Tibial nerve (tissue), 4 donors: ENCODE measurements around the gene NCAM1. TPM values are rescaled to one million over a fixed set of nuclear protein-coding genes. Genes with fewer than 3 reads are reported as not detected.

Experiments used
- DNase-seq, 2 donors: peaks; one replicate each; pipeline ENCODE4 v3.0.0-alpha.2; 2019; ENCODE audit warnings: low spot score in 2 of 2
- H3K27ac ChIP-seq, 4 donors: fragments of 200-600 bp; sonication (generic) in 3 of 4; one replicate each; pipeline ENCODE4 v1.5.1; 2017 to 2019; ENCODE audit warnings: mild to moderate bottlenecking in 1 of 4
- H3K27me3 ChIP-seq, 2 donors: fragments of 200-600 bp; sonication (generic) in 1 of 2; one replicate each; pipeline versions ENCODE4 v1.5.1 to v1.6.0; 2017 to 2019
- H3K36me3 ChIP-seq, 3 donors: fragments of 200-600 bp; sonication (generic); one replicate each; pipeline ENCODE4 v1.5.1; 2018 to 2019
- H3K4me1 ChIP-seq, 4 donors: fragments of 200-600 bp; sonication (generic) in 3 of 4; one replicate each; pipeline ENCODE4 v1.5.1; 2017 to 2019
- H3K4me3 ChIP-seq, 4 donors: fragments of 200-600 bp; sonication (generic) in 3 of 4; one replicate each; pipeline ENCODE4 v1.5.1; 2017 to 2019; ENCODE audit warnings: mild to moderate bottlenecking in 1 of 4, moderate library complexity in 1 of 4
- H3K9me3 ChIP-seq, 4 donors: fragments of 200-600 bp; sonication (generic) in 3 of 4; one replicate each; pipeline ENCODE4 v1.5.1; 2017 to 2019
- EP300 ChIP-seq, 2 donors: sonication (generic); formaldehyde crosslinking; IDR thresholded peaks; one replicate each; pipeline ENCODE4 v1.6.1; 2017; ENCODE audit warnings: antibody characterized with exemption in 2 of 2, mild to moderate bottlenecking in 1 of 2
- POLR2A ChIP-seq, 2 donors: fragments of 450-650 bp; IDR thresholded peaks; one replicate each; pipeline ENCODE4 v1.6.1; 2017; ENCODE audit warnings: antibody characterized with exemption in 2 of 2, mild to moderate bottlenecking in 2 of 2, moderate library complexity in 2 of 2
- WGBS, 2 donors: methylation state at CpG; one replicate each; pipeline ENCODE4 v1.1.5; 2018; 5-methylcytosine and 5-hydroxymethylcytosine counted together
- total RNA-seq, 4 donors: library from RNA; depleted of rRNA; stranded (reverse); fragments of >200 nt; gene quantifications; one replicate each; pipeline ENCODE4 v1.1.0, GENCODE V29; 2016
- TF ChIP-seq, protein P1 (sequence below), 5 experiments: fragments of 200-600 bp in 3 of 5; fragments of 450-650 bp in 2 of 5; sonication (generic) in 3 of 5; IDR thresholded peaks; one replicate each; pipeline ENCODE4 v1.5.1; 2016 to 2019; ENCODE audit warnings: antibody characterized with exemption in 5 of 5, mild to moderate bottlenecking in 3 of 5, moderate library complexity in 2 of 5

NCAM1 gene
- total RNA-seq, 4 donors from 2014 or later: 57.3 to 121 (median 76.1) TPM

DNA sequence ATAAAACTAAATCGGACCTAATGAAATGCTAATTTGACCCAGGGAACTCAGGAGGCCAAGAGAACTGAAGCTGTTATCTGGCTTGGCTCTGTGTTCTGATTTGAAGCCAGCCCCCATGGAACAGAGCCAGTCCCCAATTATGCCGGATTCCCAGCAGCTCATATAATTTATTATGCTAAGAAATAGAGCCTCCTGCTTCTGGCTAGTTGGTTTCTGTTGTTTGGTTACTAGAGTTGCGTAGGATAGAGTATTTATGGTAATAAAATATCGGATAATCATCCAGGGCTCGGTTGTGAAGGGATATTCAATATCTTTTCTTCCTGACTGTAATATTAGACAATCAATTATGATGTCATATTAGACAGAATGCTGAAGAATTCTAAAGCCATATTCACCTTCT is 232.7 kb downstream of the NCAM1 start:
- H3K4me3 ChIP-seq: no peak overlapping the region
- H3K27ac ChIP-seq: peak overlapping the region in 2 of 4 donors; percentile 8 to 34
- H3K27me3 ChIP-seq: no peaks in the 10 kb centered on the region
- peak in 1 of 2 donors; percentile 48 for DNase-seq
- WGBS, 2 donors: 23 to 33% methylated on average over 5 of the region's 5 CpGs
- no peaks in the 10 kb centered on the region for H3K9me3 ChIP-seq
- no peaks in the 10 kb centered on the region for H3K36me3 ChIP-seq
- peaks cover 0 to 48% (median 10%) of the 10 kb centered on the region in 4 donors for H3K4me1 ChIP-seq
- TF ChIP-seq EP300 (IDR thresholded peaks at IDR 0.05): no peak
- no peak for TF ChIP-seq POLR2A (IDR thresholded peaks at IDR 0.05)
- TF ChIP-seq, protein P1, sequence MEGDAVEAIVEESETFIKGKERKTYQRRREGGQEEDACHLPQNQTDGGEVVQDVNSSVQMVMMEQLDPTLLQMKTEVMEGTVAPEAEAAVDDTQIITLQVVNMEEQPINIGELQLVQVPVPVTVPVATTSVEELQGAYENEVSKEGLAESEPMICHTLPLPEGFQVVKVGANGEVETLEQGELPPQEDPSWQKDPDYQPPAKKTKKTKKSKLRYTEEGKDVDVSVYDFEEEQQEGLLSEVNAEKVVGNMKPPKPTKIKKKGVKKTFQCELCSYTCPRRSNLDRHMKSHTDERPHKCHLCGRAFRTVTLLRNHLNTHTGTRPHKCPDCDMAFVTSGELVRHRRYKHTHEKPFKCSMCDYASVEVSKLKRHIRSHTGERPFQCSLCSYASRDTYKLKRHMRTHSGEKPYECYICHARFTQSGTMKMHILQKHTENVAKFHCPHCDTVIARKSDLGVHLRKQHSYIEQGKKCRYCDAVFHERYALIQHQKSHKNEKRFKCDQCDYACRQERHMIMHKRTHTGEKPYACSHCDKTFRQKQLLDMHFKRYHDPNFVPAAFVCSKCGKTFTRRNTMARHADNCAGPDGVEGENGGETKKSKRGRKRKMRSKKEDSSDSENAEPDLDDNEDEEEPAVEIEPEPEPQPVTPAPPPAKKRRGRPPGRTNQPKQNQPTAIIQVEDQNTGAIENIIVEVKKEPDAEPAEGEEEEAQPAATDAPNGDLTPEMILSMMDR (IDR thresholded peaks at IDR 0.05): no peak

DNA sequence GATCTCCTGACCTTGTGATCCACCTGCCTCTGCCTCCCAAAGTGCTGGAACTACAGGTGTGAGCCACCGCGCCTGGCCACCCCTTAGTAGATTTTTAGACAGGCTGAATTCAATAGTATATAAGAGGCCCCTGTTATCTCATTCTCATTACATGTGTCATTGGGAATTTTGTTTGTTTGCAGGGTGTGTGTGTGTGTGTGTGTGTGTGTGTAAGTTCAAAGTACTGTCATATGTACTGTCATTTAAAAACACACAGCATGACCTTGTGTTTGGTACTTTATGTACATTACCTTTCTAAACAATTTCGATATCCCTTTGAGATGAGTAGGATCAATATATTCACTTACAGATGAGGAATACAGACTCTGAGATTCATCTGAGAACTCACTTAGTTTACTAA is 234.5 kb downstream of the NCAM1 start:
- 96 to 97% methylated on average over 3 of the region's 3 CpGs for WGBS, 2 donors
- Histone ChIP-seq H3K4me1 (peaks cover 0 to 41% (median 7%) of the 10 kb centered on the region in 4 donors), H3K36me3 (no peaks in the 10 kb centered on the region), H3K4me3 (no peak overlapping the region), H3K9me3 (no peaks in the 10 kb centered on the region), H3K27me3 (no peaks in the 10 kb centered on the region), H3K27ac (no peak overlapping the region)
- no peak for TF ChIP-seq EP300 (IDR thresholded peaks at IDR 0.05)
- TF ChIP-seq, protein P1 (IDR thresholded peaks at IDR 0.05): no peak
- TF ChIP-seq POLR2A (IDR thresholded peaks at IDR 0.05): no peak
- no peak for DNase-seq

- no peak for DNase-seq
- H3K9me3 ChIP-seq: no peaks in the 10 kb centered on the region
- WGBS, 2 donors: 40 to 43% methylated on average over 3 of the region's 3 CpGs
- no peak overlapping the region for H3K4me3 ChIP-seq
- no peaks in the 10 kb centered on the region for H3K36me3 ChIP-seq
- TF ChIP-seq POLR2A (IDR thresholded peaks at IDR 0.05): no peak
- TF ChIP-seq, protein P1 (IDR thresholded peaks at IDR 0.05): no peak
- TF ChIP-seq EP300 (IDR thresholded peaks at IDR 0.05): no peak
- H3K27ac ChIP-seq: no peak overlapping the region
- no peaks in the 10 kb centered on the region for H3K27me3 ChIP-seq
- peaks cover 0 to 26% (median 6%) of the 10 kb centered on the region in 4 donors for H3K4me1 ChIP-seq
These were observed 236.2 kb downstream of the NCAM1 start for GRCh38 chr11:113197446-113197845.

DNA sequence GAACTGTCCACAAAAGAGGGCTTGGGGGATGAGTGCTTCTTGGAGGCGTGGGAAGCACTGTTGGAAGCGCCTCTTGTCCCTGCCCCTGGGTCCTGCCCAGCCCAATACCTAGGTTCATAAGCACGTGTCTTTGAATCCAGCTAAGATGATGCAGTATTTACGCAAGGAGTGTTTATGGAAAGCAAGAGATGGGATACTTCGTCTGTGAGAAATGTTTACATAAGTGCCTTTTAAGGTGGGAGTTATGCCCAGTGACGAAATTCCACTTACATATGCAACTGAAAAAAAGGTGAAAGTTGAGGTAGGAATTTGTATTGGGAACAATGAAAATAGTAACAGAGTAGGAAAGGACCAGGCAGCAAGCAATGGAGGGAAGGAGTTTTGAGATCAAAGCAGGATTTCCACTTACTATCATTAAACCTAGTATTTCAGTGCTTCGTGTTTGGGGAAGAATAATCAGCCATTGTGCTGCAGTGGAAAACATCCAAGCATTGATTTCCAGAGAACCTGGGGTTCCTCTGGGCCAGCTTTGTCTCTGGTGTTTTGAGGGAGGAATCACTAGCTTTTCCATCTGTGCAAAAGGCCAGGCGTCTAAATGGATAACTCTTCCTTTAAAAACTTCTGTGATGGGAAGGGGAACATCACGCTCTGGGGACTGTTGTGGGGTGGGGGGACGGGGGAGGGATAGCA is 237.9 kb downstream of the NCAM1 start:
- DNase-seq: no peak
- H3K4me1 ChIP-seq: peaks cover 0 to 10% (median 4%) of the 10 kb centered on the region in 4 donors
- no peaks in the 10 kb centered on the region for H3K36me3 ChIP-seq
- H3K27me3 ChIP-seq: no peaks in the 10 kb centered on the region
- H3K27ac ChIP-seq: no peak overlapping the region
- TF ChIP-seq, protein P1 (IDR thresholded peaks at IDR 0.05): no peak
- TF ChIP-seq POLR2A (IDR thresholded peaks at IDR 0.05) (no peak), EP300 (IDR thresholded peaks at IDR 0.05) (no peak)
- no peak overlapping the region for H3K4me3 ChIP-seq
- H3K9me3 ChIP-seq: no peaks in the 10 kb centered on the region
- 55 to 61% methylated on average over 10 of the region's 10 CpGs for WGBS, 2 donors

DNA sequence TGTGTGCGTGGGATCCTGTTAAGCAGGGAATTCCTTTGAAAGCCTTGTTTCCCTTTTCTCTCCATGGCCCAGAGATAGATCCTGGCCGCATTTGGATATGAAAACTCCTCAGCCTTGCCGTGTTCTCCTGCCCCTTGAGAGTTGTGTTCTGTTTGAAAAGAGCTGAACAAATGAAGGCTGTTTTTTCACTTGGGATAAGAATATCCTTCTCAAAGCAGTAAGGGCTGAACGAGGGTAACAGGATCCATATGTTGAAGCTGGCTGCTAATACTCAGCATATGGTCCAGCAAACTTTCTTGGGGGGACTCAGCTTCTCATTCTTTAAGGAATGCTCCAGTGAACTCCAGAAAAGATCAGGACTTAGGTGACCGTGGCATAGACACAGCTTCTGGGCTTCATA is 238.6 kb downstream of the NCAM1 start:
- DNase-seq: no peak
- Histone ChIP-seq H3K27me3 (no peaks in the 10 kb centered on the region), H3K4me3 (no peak overlapping the region), H3K4me1 (peaks cover 0 to 7% (median 3%) of the 10 kb centered on the region in 4 donors), H3K27ac (no peak overlapping the region), H3K9me3 (no peaks in the 10 kb centered on the region), H3K36me3 (peaks cover 0 to 7% (median 0%) of the 10 kb centered on the region in 3 donors)
- TF ChIP-seq POLR2A (IDR thresholded peaks at IDR 0.05) (no peak), EP300 (IDR thresholded peaks at IDR 0.05) (no peak)
- TF ChIP-seq, protein P1 (IDR thresholded peaks at IDR 0.05): no peak
- 63 to 65% methylated on average over 5 of the region's 5 CpGs for WGBS, 2 donors
